Peyer's patch (tissue), 4 donors: ENCODE results near the gene TSC22D3. TPM values are rescaled to one million over a fixed set of nuclear protein-coding genes. Genes with fewer than 3 reads are reported as not detected.

ENCODE experiments used
- DNase-seq, 3 donors: peaks; one replicate each; pipeline ENCODE4 v3.0.0-alpha.2; 2017 to 2019
- H3K27ac ChIP-seq, 4 donors: fragments of 200-600 bp; sonication (generic); one replicate each; pipeline ENCODE4 v1.5.1; 2016 to 2019
- H3K27me3 ChIP-seq, 2 donors: fragments of 200-600 bp; sonication (generic); one replicate each; pipeline ENCODE4 v1.5.1; 2019
- H3K36me3 ChIP-seq, 3 donors: fragments of 200-600 bp; sonication (generic); one replicate each; pipeline ENCODE4 v1.5.1; 2016 to 2019
- H3K4me1 ChIP-seq, 4 donors: fragments of 200-600 bp; sonication (generic); one replicate each; pipeline ENCODE4 v1.5.1; 2016 to 2019
- H3K4me3 ChIP-seq, 4 donors: fragments of 200-600 bp; sonication (generic); 1 replicate in 3 of 4; 2 replicates in 1 of 4; pipeline ENCODE4 v1.5.1; 2016 to 2019; ENCODE audit warnings: mild to moderate bottlenecking in 1 of 4
- H3K9me3 ChIP-seq, 4 donors: fragments of 200-600 bp; sonication (generic); one replicate each; pipeline ENCODE4 v1.5.1; 2016 to 2019; ENCODE audit warnings: mild to moderate bottlenecking in 1 of 4
- POLR2A ChIP-seq, 2 donors: fragments of 450-650 bp; IDR thresholded peaks; one replicate each; pipeline ENCODE4 v1.5.1; 2017; ENCODE audit warnings: antibody characterized with exemption in 2 of 2, mild to moderate bottlenecking in 2 of 2, moderate library complexity in 2 of 2
- total RNA-seq, 4 donors: library from RNA; depleted of rRNA; stranded (reverse); fragments of >200 nt; gene quantifications; one replicate each; pipeline ENCODE4 v1.1.0, GENCODE V29; 2016
- TF ChIP-seq, protein P1 (sequence below), 6 experiments: fragments of 450-650 bp in 4 of 6; fragments of 200-600 bp in 2 of 6; sonication (generic) in 1 of 6; IDR thresholded peaks; one replicate each; pipeline ENCODE4 v1.5.1; 2017 to 2019; ENCODE audit warnings: antibody characterized with exemption in 6 of 6, mild to moderate bottlenecking in 3 of 6, moderate library complexity in 1 of 6

TSC22D3 gene
- total RNA-seq, 4 donors from 2014 or later, result 185 to 1,146 (median 313) TPM

- TF ChIP-seq, protein P1, sequence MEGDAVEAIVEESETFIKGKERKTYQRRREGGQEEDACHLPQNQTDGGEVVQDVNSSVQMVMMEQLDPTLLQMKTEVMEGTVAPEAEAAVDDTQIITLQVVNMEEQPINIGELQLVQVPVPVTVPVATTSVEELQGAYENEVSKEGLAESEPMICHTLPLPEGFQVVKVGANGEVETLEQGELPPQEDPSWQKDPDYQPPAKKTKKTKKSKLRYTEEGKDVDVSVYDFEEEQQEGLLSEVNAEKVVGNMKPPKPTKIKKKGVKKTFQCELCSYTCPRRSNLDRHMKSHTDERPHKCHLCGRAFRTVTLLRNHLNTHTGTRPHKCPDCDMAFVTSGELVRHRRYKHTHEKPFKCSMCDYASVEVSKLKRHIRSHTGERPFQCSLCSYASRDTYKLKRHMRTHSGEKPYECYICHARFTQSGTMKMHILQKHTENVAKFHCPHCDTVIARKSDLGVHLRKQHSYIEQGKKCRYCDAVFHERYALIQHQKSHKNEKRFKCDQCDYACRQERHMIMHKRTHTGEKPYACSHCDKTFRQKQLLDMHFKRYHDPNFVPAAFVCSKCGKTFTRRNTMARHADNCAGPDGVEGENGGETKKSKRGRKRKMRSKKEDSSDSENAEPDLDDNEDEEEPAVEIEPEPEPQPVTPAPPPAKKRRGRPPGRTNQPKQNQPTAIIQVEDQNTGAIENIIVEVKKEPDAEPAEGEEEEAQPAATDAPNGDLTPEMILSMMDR (IDR thresholded peaks at IDR 0.05), result no peak
- no peak for TF ChIP-seq POLR2A (IDR thresholded peaks at IDR 0.05)
- Histone ChIP-seq H3K27ac (peak overlapping the region; percentile 37 to 73 (median 46)), H3K27me3 (no peaks in the 10 kb centered on the region), H3K9me3 (no peaks in the 10 kb centered on the region), H3K4me3 (no peak overlapping the region), H3K36me3 (no peaks in the 10 kb centered on the region), H3K4me1 (peaks cover 0 to 12% (median 0%) of the 10 kb centered on the region in 4 donors)
- DNase-seq, result no peak
These were observed 74.8 kb downstream of the TSC22D3 start for GRCh38 chrX:107700790-107701189.

DNA sequence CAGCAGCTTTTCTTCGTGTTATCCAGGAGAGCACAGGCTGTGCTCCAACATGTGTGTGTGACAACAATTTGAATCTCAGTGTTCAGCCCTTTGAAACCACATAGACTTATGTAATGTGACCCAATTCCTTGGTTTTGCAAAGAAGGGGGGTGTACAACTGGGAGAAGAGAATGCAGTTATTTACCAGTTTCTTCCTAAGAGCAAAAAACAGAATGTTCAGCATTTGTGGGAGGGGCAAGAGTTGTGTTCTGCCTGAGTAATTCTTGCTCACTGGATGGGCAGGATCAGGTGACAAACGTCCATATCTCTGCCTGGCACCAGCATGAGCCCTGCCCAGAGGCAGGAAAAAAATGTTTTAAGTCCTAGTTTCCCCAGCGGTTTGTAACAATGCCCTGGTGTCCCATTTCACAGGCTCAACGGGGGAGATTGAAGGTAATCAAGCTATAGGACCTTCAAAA, 75.2 kb downstream of the TSC22D3 start:
- DNase-seq, result peak in 1 of 3 donors; percentile 65
- H3K27ac ChIP-seq, result peak overlapping the region; percentile 37 to 73 (median 46)

DNA sequence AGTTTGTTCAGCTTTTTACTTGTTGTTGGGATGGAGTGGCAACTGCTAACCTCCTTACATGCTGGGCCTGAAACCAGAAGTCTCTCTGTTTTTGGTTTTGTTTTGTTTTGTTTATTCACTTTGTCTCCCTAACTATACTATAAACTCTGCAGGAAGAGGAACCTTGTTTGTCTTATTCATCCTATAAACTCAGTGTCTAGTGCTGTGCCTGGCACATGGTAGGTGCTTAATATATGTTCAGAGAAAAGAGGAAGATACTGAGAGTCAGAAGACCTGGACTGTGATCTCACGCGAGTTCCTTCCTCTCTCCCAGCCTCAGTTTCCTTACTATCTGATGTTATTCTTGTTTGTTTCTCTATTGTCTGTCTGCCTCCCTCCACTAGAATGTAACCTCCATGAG, 76.0 kb downstream of the TSC22D3 start:
- peak in 1 of 3 donors; percentile 35 for DNase-seq
- Histone ChIP-seq H3K9me3 (no peaks in the 10 kb centered on the region), H3K27me3 (no peaks in the 10 kb centered on the region), H3K27ac (peak overlapping the region in 3 of 4 donors; percentile 36 to 63 (median 37)), H3K4me3 (no peak overlapping the region), H3K36me3 (no peaks in the 10 kb centered on the region), H3K4me1 (peaks cover 0 to 12% (median 0%) of the 10 kb centered on the region in 4 donors)
- TF ChIP-seq POLR2A (IDR thresholded peaks at IDR 0.05), result no peak
- TF ChIP-seq, protein P1 (IDR thresholded peaks at IDR 0.05), result no peak

More for the DNA sequence above, 75.2 kb downstream of the TSC22D3 start:
- Histone ChIP-seq H3K36me3 (no peaks in the 10 kb centered on the region), H3K4me1 (peaks cover 0 to 12% (median 0%) of the 10 kb centered on the region in 4 donors), H3K27me3 (no peaks in the 10 kb centered on the region), H3K9me3 (no peaks in the 10 kb centered on the region), H3K4me3 (no peak overlapping the region)
- TF ChIP-seq, protein P1 (IDR thresholded peaks at IDR 0.05), result no peak
- TF ChIP-seq POLR2A (IDR thresholded peaks at IDR 0.05), result no peak

GRCh38 chrX:107691024-107691448, 84.6 kb downstream of the TSC22D3 start:
- Histone ChIP-seq H3K9me3 (no peaks in the 10 kb centered on the region), H3K36me3 (no peaks in the 10 kb centered on the region), H3K27ac (no peak overlapping the region), H3K4me3 (no peak overlapping the region), H3K27me3 (no peaks in the 10 kb centered on the region), H3K4me1 (no peaks in the 10 kb centered on the region)
- TF ChIP-seq, protein P1 (IDR thresholded peaks at IDR 0.05), result no peak
- TF ChIP-seq POLR2A (IDR thresholded peaks at IDR 0.05), result no peak
- DNase-seq, result no peak

DNA sequence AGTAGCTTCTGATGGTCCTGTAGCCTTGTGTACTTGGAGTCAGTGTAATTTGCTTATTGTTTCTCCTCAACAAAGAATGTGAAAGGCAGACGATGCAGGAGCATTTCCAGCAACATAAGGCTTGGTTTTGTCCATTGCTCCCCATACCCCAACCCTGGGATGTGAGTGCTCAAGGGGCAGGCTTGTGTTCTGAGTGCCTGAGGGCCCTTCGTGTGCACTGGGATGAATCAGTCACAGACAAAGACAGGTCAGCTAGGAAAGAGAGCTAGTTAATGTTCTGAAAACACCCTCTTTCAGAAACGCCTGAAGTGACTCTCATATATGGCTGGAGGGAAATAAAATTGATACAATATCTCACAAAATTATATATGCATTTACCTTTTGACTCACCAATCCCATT, 88.1 kb downstream of the TSC22D3 start:
- peaks cover 0 to 24% (median 4%) of the 10 kb centered on the region in 4 donors for H3K4me1 ChIP-seq
- no peaks in the 10 kb centered on the region for H3K9me3 ChIP-seq
- no peak overlapping the region for H3K4me3 ChIP-seq
- no peak overlapping the region for H3K27ac ChIP-seq
- TF ChIP-seq, protein P1 (IDR thresholded peaks at IDR 0.05), result no peak
- no peak for TF ChIP-seq POLR2A (IDR thresholded peaks at IDR 0.05)
- H3K27me3 ChIP-seq, result no peaks in the 10 kb centered on the region
- DNase-seq, result no peak
- no peaks in the 10 kb centered on the region for H3K36me3 ChIP-seq
